Measurements from ENCODE around the gene SLC22A1.

SLC22A1 gene

DNA sequence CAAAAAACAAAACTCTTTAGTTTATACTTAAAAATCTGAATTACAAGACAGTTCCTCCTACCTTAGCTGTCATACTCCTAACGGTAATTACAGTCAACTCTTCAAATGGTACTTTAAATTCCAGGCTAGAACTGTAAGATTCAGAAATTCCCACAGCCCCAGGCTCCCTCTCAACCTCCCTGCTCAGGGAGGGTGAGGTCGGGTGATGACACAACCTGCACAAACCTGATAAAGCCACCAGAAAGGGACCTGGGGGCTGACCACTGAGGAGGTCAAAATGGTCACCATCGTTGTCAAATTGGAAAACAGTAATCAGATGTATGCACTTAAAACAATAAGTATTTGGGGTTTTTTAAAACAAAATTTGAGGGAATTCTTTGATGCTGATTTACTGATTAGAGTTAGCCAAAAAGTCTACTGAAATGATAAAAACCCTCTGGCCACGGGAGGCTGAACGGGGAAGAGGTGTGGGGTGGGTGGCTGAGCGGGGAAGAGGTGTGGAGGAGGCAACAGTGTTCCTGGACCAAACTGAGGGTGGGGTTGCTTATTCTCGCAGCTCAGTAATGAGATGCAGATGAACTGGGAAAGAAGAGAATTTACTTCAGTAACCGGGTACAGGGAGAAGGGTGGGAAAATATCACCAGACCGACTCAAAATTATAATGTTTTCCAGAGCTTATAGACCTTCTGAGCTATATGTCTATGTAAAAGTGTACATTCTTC is 52.4 kb downstream of the SLC22A1 start:
- no peak for DNase-seq (ENCODE audit: low read depth)

DNA sequence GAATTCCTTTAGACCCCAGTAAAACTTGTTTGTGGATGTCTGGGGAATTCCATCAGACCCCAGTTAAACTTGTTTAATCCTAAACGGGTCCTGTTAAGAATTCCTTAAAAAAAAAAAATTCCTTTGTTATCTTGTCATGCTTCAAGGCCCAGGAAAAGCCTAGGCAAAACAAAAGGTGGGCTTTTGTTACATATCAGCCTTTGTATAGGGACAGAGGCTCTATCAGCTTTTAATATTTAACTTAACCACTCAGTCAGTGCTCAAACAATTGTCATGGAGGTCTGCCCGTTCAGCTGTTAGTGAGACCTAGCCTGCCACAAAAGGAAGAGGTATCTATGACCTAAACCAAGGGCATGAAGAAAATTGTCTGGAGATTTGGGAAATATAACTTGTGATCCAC is 53.1 kb downstream of the SLC22A1 start:
- DNase-seq (ENCODE audit: low read depth) = no peak

DNA sequence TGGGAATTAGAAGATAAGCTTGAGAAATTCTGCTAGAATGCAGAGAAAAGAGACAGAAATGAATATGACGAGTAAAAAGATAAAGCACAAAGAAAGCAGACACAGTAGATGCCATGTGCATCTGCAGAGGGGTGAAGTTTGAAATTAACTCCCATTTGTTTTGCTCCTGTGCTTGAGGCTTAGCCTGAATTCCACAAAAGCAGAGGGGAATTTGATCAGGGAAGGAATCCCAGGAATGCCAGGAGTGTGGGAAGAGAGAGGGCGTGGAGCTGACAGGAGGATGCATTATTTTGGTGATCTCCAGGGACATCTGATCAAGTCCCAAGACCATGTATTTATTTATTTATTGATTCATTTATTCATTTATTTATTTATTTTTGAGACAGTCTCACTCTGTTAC is 55.6 kb downstream of the SLC22A1 start:
- DNase-seq (ENCODE audit: low read depth) = no peak

DNA sequence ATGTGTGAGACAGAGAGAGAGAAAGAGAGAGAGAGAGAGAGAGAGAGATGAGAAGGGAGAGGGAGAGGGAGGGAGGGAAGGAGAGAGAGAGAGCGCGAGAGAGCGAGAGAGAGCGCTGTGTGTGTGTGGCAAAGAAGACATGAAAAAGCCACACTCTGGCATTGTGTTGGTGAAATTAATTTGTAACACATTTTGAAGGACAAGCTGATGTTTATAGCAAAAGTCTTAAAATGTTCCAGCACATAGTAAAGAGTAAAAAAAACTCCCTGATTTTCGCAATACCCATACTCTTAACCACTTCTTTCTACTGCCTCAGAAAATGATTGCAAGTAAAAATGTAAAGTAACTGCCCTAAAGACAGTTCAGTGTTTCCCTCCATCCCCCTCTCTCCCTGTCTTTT is 56.7 kb downstream of the SLC22A1 start:
- no peak for DNase-seq (ENCODE audit: low read depth)

DNA sequence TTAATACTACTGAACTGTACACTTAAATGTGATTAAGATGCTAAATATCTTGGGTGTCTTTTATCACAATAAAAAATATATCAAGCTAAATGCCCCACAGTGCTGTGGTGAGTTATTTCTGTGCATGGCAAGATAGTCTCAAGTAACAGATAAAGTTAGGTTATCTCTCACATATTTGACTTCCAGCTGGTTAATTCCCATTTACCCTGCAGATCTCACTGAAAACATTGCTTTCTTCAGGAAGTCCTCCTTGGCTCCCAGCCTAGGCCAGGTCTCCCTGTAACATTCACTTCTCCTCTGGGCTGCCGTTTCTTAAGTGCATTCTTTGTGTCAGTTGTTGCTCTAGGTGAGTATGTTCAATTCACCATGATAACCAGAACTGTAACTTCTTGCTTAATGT is 59.1 kb downstream of the SLC22A1 start:
- DNase-seq (ENCODE audit: low read depth) = no peak

DNA sequence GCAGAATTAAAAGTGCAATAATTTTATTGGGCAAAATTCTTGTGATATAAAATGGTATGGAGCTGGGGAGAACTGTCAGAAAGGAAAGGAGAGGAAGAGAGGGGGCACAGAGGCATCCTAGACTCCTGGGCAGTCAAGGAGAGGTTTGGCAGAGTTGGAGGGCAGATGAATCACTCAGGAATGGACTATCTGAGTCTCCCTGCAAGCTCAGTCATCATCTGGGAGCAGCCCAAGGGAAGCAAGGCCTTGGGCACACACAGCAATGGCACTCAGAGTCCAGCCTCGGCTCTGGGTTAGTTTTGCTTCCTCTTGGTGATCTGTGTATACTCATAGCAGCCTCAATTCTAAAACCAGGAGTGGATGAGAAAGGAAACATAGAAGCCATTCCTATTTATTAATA is 67.2 kb downstream of the SLC22A1 start:
- DNase-seq (ENCODE audit: low read depth) = peak; percentile 3

DNA sequence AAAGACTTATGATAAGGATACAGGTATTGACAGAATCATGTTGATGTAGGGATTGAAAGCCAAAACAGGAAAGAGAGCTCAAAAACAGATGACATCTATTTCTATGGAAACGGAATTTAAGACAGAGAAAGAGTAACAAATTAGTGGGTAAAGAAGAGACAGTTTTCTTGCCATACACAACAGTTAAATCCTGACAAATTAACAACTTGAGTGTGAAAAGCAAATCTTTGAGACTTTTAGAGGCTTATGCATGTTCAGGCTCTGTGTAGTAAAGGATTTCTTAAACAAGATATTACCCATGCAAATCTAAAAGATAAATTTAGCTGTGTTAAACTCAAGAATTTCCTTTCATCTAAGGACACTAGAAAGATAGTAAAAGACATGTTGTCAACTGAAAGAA is 68.5 kb downstream of the SLC22A1 start:
- no peak for DNase-seq (ENCODE audit: low read depth)

DNA sequence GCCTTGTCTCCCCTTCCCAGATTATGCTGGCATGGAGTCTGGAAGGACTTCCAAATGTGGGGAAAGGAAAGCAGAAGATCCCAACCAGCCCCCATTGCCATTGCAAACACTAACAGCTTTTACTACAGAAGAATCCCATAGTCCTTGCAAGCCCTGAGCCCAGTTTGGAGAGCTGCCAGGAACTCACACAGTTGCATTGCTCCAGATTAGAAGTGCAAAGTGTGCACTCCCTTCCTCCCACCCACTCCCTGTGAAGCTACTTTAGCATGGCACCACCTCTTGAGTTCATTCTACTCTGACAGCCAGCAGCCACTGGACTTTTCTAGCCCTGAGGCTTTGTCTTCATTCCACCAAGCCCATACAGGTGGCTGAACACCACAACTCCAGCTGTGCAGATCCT is 69.4 kb downstream of the SLC22A1 start:
- no peak for DNase-seq (ENCODE audit: low read depth)

DNA sequence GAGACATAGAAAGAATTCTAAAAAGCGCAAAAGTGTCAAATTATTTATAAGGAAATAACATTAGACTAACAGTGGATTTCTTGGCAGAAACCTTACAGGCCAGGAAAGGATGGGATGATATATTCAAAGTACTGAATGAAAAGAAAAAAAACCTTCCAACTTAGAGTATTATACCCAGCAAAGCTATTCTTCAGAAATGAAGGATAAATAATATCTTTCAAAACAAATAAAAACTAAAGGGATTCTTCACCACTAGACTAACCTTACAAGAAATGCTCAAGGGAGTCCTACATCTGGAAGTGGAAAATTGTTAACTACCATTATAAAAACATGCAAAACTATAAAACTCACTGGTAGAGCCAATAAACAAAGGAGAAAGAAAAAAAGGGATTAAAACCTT is 71.2 kb downstream of the SLC22A1 start:
- DNase-seq (ENCODE audit: low read depth) = no peak

DNA sequence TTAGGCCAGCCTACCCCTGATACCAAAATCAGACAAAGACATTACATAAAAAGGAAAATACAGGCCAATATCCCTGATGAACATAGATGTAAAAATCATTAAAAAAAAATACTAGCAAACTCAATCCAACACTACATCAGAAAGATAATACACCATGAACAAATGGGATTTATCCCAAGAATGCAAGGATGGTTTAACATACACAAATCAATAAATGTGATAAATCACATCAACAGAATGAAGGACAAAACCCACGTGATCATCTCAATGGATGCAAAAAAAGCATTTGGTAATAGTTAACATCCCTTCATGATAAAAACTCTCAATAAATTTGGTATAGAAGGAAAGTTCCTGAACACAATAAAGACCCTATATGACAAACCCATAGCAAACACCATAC is 73.2 kb downstream of the SLC22A1 start:
- no peak for DNase-seq (ENCODE audit: low read depth)

DNA sequence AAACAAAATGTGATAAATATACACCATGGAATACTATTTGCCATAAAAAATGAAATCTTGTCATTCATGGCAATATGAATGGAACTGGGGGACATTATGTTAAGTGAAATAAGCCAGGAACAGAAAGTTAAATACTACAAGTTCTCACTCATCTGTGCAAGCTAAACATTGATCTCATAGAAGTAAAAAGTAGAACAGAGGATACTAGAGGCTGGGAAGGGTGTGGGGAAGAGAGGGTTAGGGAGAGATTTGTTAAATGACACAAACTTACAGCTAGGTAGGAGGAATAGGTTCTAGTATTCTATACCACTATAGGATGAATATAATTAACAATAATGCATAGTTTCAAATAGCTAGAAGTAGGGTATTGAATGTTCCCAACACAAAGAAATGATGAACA is 76.0 kb downstream of the SLC22A1 start:
- no peak for DNase-seq (ENCODE audit: low read depth)

DNA sequence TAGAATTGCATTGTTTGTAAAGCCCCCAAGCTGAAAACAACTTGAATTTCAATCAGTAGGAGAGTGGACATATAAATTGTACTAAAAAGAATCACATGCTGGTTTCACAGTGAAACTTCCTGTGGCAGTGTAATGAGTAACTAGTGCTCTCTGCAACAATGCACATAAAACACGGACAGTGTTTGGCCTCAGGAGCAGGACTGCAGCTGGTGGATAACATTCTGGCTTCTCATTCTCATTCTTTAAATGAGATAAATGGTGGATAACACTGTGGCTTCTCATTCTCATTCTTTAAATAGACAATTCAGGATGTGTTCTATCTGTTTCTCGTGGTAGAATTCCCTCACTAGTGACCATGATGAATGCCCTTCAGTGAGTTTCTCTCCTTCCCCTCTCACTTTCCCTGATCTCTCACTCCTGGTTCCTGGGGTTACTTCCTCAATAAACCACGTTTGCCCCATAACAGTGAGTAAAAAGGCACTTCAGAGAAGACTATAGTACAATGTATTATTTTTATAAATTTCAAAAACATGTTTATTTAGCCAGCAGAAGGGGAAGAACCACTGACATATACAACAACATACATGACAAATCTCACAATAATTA is 77.1 kb downstream of the SLC22A1 start:
- no peak for DNase-seq (ENCODE audit: low read depth)

DNA sequence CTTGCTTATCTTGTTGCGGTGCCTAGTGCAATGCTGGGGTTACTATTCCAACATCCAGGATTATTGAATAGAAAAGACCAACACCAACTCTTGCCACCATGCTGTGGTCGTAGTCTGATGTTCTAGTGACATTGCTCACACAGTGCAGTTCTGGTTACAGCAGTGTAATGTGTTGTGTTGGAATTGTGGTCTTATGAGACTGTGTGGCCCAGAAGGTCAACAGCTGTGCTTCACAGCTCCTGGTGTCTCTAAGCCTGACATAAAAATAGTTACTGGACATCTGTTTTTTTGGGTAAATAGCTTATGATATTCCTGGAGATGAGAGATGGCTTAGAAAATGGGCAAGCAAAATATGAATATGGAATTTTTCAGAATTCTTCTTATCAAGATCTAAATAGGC is 79.4 kb downstream of the SLC22A1 start:
- DNase-seq (ENCODE audit: low read depth) = no peak

DNA sequence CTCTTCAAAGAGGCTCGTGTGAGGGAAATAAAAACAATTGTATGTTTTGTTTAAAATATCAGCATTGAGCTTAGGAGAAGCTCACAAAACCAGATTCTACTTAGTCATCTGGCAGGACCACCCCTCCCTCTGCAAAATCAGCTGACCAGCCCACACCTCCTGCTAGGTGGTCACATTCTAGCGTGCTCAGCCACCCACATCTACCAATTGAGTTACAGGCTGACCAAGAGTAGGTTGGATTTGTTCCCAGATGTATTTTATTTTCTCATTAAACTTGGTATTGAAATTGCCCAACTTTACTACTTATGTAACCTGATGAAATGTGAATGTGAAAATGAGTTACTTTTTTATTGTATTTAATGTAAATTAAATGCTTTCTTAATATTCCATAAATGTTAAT is 80.8 kb downstream of the SLC22A1 start:
- no peak for DNase-seq (ENCODE audit: low read depth)

DNA sequence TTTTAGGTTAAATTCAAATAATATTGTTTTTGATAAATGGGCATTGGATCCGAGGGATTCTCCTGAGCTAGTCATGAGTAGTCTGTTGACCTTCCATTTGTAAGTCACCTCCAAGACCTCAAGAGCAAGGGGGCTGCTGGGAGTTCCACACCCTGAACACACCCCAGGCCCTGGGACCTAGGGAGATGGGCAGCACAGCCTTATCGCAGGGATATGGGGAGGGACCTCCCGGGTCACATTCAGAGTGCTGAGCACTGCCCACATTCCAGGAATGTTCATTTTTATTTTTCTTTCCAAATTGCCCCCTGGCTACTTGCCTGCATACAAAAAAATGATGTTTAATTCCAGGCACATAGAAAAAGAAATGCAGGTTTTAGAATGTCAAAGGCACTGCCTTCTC is 81.5 kb downstream of the SLC22A1 start:
- no peak for DNase-seq (ENCODE audit: low read depth)

DNA sequence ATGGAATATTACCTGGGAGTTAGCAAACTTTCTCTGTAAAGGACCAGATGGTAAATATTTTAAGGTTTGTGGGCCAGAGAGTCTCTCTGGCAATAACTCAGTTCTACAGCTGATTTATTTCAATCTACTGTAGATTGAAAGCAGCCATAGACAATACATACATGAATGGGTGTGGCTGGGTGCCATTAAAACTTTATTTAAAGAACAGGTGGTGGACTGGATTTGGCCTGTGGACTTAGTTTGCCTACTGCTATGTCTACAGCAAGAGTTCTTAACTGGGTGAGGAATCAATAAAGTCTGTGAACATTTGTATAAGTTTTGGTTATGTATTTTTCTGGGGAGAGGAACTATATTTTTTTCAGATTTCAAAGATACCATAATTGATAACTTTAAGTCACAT is 81.9 kb downstream of the SLC22A1 start:
- DNase-seq (ENCODE audit: low read depth) = no peak

DNA sequence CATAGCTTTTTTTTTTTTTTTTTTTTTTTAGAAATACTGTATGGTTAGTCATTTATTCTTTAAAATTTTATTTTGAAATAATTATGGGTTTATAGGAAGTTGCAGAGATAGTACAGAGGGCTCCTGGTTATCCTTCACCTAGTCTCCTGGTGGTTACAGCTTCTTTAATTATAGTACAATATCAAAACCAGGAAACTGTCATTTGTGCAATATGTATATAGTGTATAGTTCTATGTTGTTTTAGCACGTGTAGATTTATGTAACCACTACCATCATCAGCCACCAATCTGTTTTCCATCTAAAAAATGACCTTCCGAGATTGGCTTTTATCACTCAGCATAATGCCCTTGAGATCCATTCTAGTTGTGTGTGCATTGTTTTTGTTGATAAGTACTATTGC is 82.3 kb downstream of the SLC22A1 start:
- no peak for DNase-seq (ENCODE audit: low read depth)

DNA sequence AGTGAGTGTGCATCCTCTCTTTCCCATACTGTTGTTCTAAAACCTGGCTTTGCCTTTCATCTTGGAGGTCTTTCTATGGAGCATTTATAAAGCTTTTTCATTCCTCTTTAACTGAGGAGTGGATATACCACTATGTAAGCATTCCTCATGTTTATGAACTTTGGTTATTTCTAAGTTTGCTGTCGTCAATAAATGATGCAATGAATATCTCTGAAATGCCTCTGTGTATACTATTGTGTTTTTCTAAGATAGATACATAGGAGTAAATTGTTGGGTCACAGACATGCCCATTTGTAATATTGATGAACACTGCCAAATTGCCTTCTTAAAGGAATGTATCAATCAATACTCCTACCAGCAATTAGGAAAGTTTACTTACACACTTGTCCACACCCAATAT is 83.1 kb downstream of the SLC22A1 start:
- no peak for DNase-seq (ENCODE audit: low read depth)

DNA sequence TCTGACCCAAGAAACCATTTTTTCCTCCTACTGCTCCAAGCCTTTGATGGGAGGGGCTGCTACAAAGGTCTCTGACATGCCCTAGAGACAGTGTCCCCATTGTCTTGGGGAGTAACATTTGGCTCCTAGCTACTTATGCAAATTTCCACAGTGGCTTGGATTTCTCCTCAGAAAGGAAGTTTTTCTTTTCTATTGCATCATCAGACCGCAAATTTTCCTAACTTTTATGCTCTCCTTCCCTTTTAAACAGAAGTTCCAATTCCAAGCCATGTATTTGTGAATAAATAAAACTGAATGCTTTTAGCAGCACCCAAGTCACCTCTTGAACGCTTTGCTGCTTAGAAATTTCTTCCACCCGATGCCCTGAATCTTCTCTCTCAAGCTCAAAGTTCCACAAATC is 86.0 kb downstream of the SLC22A1 start:
- no peak for DNase-seq (ENCODE audit: low read depth)

Data from GM04503 (cell line).